Inferior parietal cortex (tissue), 1 donor: ENCODE results near the gene HMX2.

Source experiments
- DNase-seq: peaks from one replicate; pipeline ENCODE4 v3.0.0-alpha.2; 2016; ENCODE audit errors: extremely low spot score

HMX2 gene

GRCh38 chr10:123139165-123139520 is 8.8 kb upstream of the HMX2 start:
- no peak for DNase-seq

GRCh38 chr10:123139521-123140163 is 8.3 kb upstream of the HMX2 start:
- DNase-seq = no peak

- DNase-seq = no peak
These were observed 7.6 kb upstream of the HMX2 start for GRCh38 chr10:123140164-123140982.

- DNase-seq = no peak
These were observed 6.9 kb upstream of the HMX2 start for GRCh38 chr10:123140983-123141390.

- no peak for DNase-seq
These were observed 5.9 kb upstream of the HMX2 start for GRCh38 chr10:123141791-123142700.

GRCh38 chr10:123142701-123143161 is 5.2 kb upstream of the HMX2 start:
- DNase-seq = no peak

GRCh38 chr10:123143162-123143824 is 4.6 kb upstream of the HMX2 start:
- DNase-seq = no peak

- no peak for DNase-seq
These were observed 4.1 kb upstream of the HMX2 start for GRCh38 chr10:123143825-123144168.

GRCh38 chr10:123144697-123145541 is 3.0 kb upstream of the HMX2 start:
- DNase-seq = no peak

GRCh38 chr10:123145542-123146012 is 2.4 kb upstream of the HMX2 start:
- no peak for DNase-seq

GRCh38 chr10:123146013-123146893 is 1.7 kb upstream of the HMX2 start:
- no peak for DNase-seq

- DNase-seq = no peak
These were observed 872 bp upstream of the HMX2 start for GRCh38 chr10:123146894-123147634.

GRCh38 chr10:123148414-123149161 is 652 bp downstream of the HMX2 start:
- DNase-seq = no peak

GRCh38 chr10:123149162-123149567 is 1.2 kb downstream of the HMX2 start:
- no peak for DNase-seq

- DNase-seq = no peak
These were observed 1.8 kb downstream of the HMX2 start for GRCh38 chr10:123149568-123150270.

GRCh38 chr10:123150271-123150985 is 2.5 kb downstream of the HMX2 start:
- no peak for DNase-seq
